Measurements from ENCODE around the gene OOSP3. TPM values are rescaled to one million over a fixed set of nuclear protein-coding genes. Genes with fewer than 3 reads are reported as not detected.

OOSP3 gene
- total and polyA plus RNA-seq, 2 donors (not counting 3 experiments of a cell fraction or from before 2014, with no cell fraction given): not detected

DNA sequence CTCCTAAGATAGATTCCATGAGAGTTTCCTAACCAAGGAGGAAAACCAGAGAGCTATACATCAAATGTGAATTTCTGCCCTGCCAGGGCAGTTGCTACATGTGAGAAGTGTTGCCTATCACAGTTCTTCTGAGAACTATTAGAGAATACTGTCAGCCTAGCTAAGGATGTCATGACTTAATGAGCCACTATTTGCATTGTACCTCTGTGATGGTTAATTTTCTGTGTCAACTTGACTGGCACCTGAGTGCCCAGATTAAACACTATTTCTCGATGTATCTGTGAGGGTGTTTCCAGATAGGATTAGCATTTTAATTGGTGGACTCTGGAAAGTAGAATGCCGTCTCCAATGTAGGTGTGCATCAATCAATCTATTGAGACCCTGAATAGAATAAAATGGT lies 10.6 kb upstream of the OOSP3 start:
- no peaks in the 10 kb centered on the region for H3K9me1 ChIP-seq (replicated peaks; ENCODE audit: control insufficient read depth, extremely low read depth, insufficient read depth, low read length)
- H3K4me3 ChIP-seq (replicated peaks in 1 of 3; ENCODE audit: insufficient read depth in 1 of 3, low read depth in 1 of 3, low read length in 3 of 3): no peak overlapping the region
- no peak for FAIRE-seq
- intact Hi-C loops (cut with micrococcal nuclease) (no loop called here), dilution Hi-C loops (cut with MboI; ENCODE audit: extremely low pct_ligation_motif_present, low sequenced_read_pairs) (no loop called here)
- no peak for TF ChIP-seq POLR2A (IDR thresholded peaks at IDR 0.05; ENCODE audit: low read depth, low read length)
- no peak for TF ChIP-seq MAX (IDR thresholded peaks at IDR 0.05; ENCODE audit: insufficient read depth, insufficient read length)
- TF ChIP-seq JUN (IDR thresholded peaks at IDR 0.05; ENCODE audit: borderline replicate concordance, insufficient read depth, insufficient read length, low read depth): no peak
- TF ChIP-seq POLR2AphosphoS5 (IDR thresholded peaks at IDR 0.05; ENCODE audit: insufficient read depth, low read depth, low read length): no peak
- no peak for TF ChIP-seq MYC (IDR thresholded peaks at IDR 0.05; ENCODE audit: low read depth, low read length)
- TF ChIP-seq EZH2 (IDR thresholded peaks at IDR 0.05; ENCODE audit: borderline replicate concordance, low read depth, low read length, severe bottlenecking): no peak
- TF ChIP-seq, protein P1, sequence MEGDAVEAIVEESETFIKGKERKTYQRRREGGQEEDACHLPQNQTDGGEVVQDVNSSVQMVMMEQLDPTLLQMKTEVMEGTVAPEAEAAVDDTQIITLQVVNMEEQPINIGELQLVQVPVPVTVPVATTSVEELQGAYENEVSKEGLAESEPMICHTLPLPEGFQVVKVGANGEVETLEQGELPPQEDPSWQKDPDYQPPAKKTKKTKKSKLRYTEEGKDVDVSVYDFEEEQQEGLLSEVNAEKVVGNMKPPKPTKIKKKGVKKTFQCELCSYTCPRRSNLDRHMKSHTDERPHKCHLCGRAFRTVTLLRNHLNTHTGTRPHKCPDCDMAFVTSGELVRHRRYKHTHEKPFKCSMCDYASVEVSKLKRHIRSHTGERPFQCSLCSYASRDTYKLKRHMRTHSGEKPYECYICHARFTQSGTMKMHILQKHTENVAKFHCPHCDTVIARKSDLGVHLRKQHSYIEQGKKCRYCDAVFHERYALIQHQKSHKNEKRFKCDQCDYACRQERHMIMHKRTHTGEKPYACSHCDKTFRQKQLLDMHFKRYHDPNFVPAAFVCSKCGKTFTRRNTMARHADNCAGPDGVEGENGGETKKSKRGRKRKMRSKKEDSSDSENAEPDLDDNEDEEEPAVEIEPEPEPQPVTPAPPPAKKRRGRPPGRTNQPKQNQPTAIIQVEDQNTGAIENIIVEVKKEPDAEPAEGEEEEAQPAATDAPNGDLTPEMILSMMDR (IDR thresholded peaks at IDR 0.05; ENCODE audit: extremely low read depth in 1 of 2, insufficient read depth in 1 of 2, low read depth in 1 of 2, low read length in 2 of 2): no peak
- no peak overlapping the region for H2AFZ ChIP-seq (ENCODE audit: low read depth, low read length)
- H4K20me1 ChIP-seq (replicated peaks; ENCODE audit: control insufficient read depth, extremely low read depth, insufficient read depth, low read length): no peaks in the 10 kb centered on the region
- no peaks in the 10 kb centered on the region for H3K9me3 ChIP-seq (replicated peaks; ENCODE audit: control insufficient read depth, insufficient read depth, low read length)
- no peak for DNase-seq (ENCODE audit: low read depth, low spot score)
- no peaks in the 10 kb centered on the region for H3K27me3 ChIP-seq (ENCODE audit: control insufficient read depth in 2 of 2, insufficient read depth in 2 of 2, low read length in 2 of 2)
- no peaks in the 10 kb centered on the region for H3K79me2 ChIP-seq (ENCODE audit: control insufficient read depth, insufficient read depth, low read length)
- no peak overlapping the region for H3K4me2 ChIP-seq (ENCODE audit: insufficient read depth, low read length)
- ChIA-PET POLR2A (no interaction called here), CTCF (no interaction called here)
- peaks cover 15% of the 10 kb centered on the region for H3K4me1 ChIP-seq (ENCODE audit: control insufficient read depth, extremely low read depth, insufficient read depth, low read length)
- H3K9ac ChIP-seq (replicated peaks; ENCODE audit: extremely low read depth, insufficient read depth, low read length): no peak overlapping the region
- H3K36me3 ChIP-seq (ENCODE audit: control insufficient read depth in 2 of 2, extremely low read depth in 1 of 2, insufficient read depth in 2 of 2, low read length in 2 of 2): no peaks in the 10 kb centered on the region
- no TSS peak for BruUV-seq (replicated peaks)
- no peak overlapping the region for H3K27ac ChIP-seq (ENCODE audit: insufficient read depth, low read depth, low read length)

All from endothelial cell of umbilical vein (primary cell).